Measurements from ENCODE around the gene WDR82.

Gene WDR82

GRCh38 chr3:52227117-52227516 lies 51.3 kb downstream of the WDR82 start:
- TF ChIP-seq ISL1 (CRISPR knock-in tag; IDR thresholded peaks at IDR 0.05) = no peak
- TF ChIP-seq ZFP30 (CRISPR knock-in tag; IDR thresholded peaks at IDR 0.05) = no peak
- no peak for TF ChIP-seq PPARA (CRISPR knock-in tag; IDR thresholded peaks at IDR 0.05; ENCODE audit: borderline replicate concordance)
- no peak for TF ChIP-seq ZNF70 (CRISPR knock-in tag; IDR thresholded peaks at IDR 0.05)
- TF ChIP-seq ZNF8 (CRISPR knock-in tag; IDR thresholded peaks at IDR 0.05) = no peak
- TF ChIP-seq ESRRG (CRISPR knock-in tag; IDR thresholded peaks at IDR 0.05) = no peak
- TF ChIP-seq TOX (CRISPR knock-in tag; IDR thresholded peaks at IDR 0.05; ENCODE audit: borderline replicate concordance) = no peak
- TF ChIP-seq ZNF565 (CRISPR knock-in tag; conservative IDR thresholded peaks at IDR 0.05; ENCODE audit: low read depth) = no peak
- TF ChIP-seq SNAI2 (CRISPR knock-in tag; IDR thresholded peaks at IDR 0.05) = no peak
- no peak for TF ChIP-seq PATZ1 (CRISPR knock-in tag; IDR thresholded peaks at IDR 0.05; ENCODE audit: borderline replicate concordance)
- no peak for TF ChIP-seq ZFP3 (CRISPR knock-in tag; IDR thresholded peaks at IDR 0.05)
- no peak for TF ChIP-seq TSHZ2 (CRISPR knock-in tag; IDR thresholded peaks at IDR 0.05)
- TF ChIP-seq POU6F1 (CRISPR knock-in tag; IDR thresholded peaks at IDR 0.05; ENCODE audit: borderline replicate concordance, low read depth) = no peak
- no peak for TF ChIP-seq RARB (CRISPR knock-in tag; IDR thresholded peaks at IDR 0.05)
- no peak for ATAC-seq

GRCh38 chr3:52226229-52226817 lies 52.1 kb downstream of the WDR82 start:
- no peak for ATAC-seq
- TF ChIP-seq CREB5 (CRISPR knock-in tag; IDR thresholded peaks at IDR 0.05; ENCODE audit: low read depth) = no peak
- TF ChIP-seq ZNF70 (CRISPR knock-in tag; IDR thresholded peaks at IDR 0.05) = no peak
- no peak for TF ChIP-seq ZC3H10 (CRISPR knock-in tag; IDR thresholded peaks at IDR 0.05)
- no peak for TF ChIP-seq POU6F1 (CRISPR knock-in tag; IDR thresholded peaks at IDR 0.05; ENCODE audit: borderline replicate concordance, low read depth)
- no peak for TF ChIP-seq CSRNP3 (CRISPR knock-in tag; IDR thresholded peaks at IDR 0.05)
- no peak for TF ChIP-seq ZNF8 (CRISPR knock-in tag; IDR thresholded peaks at IDR 0.05)
- TF ChIP-seq ARNTL (CRISPR knock-in tag; IDR thresholded peaks at IDR 0.05; ENCODE audit: borderline replicate concordance, low read depth) = no peak
- no peak for TF ChIP-seq TSHZ2 (CRISPR knock-in tag; IDR thresholded peaks at IDR 0.05)
- no peak for TF ChIP-seq CSDC2 (CRISPR knock-in tag; IDR thresholded peaks at IDR 0.05)
- no peak for TF ChIP-seq OSR1 (CRISPR knock-in tag; IDR thresholded peaks at IDR 0.05)
- no peak for TF ChIP-seq TOX (CRISPR knock-in tag; IDR thresholded peaks at IDR 0.05; ENCODE audit: borderline replicate concordance)
- no peak for TF ChIP-seq BACH2 (CRISPR knock-in tag; IDR thresholded peaks at IDR 0.05; ENCODE audit: borderline replicate concordance)
